IgD-negative memory B cell (primary cell): ENCODE results near the gene XRN2. TPM values are rescaled to one million over a fixed set of nuclear protein-coding genes. Genes with fewer than 3 reads are reported as not detected.
"Not testable (repeated sequence)": the region's sequence is repeated elsewhere in the genome, so short reads cannot be mapped to it uniquely, and the experiment has no call there.

Experiments used
- H3K27ac Mint-ChIP-seq, 3 donors: one replicate each; pipeline ENCODE4 v1.8.0; 2020 to 2022; ENCODE audit warnings: mild to moderate bottlenecking in 3 of 3, mixed read lengths in 3 of 3, moderate library complexity in 1 of 3
- H3K27me3 Mint-ChIP-seq: one replicate; pipeline ENCODE4 v1.8.0; 2021; ENCODE audit warnings: mixed read lengths
- H3K36me3 Mint-ChIP-seq: one replicate; pipeline ENCODE4 v1.8.0; 2020; ENCODE audit warnings: mild to moderate bottlenecking, mixed read lengths
- H3K4me1 Mint-ChIP-seq, 3 donors: one replicate each; pipeline ENCODE4 v1.8.0; 2020 to 2022; ENCODE audit warnings: mixed read lengths in 3 of 3, mild to moderate bottlenecking in 1 of 3
- H3K4me3 Mint-ChIP-seq, 4 donors: one replicate each; pipeline ENCODE4 v1.8.0; 2020 to 2022; ENCODE audit warnings: mild to moderate bottlenecking in 4 of 4, mixed read lengths in 4 of 4, moderate library complexity in 3 of 4
- H3K9me3 Mint-ChIP-seq, 3 donors: one replicate each; pipeline ENCODE4 v1.8.0; 2020 to 2021; ENCODE audit warnings: mixed read lengths in 3 of 3, mild to moderate bottlenecking in 1 of 3
- polyA plus RNA-seq: library from polyadenylated mRNA; unstranded; fragments of 300-500 nt; fragmentation: Illumina TruSeq; gene quantifications from one replicate; pipeline ENCODE4 v1.2.3, GENCODE V29; 2021

XRN2 gene
- polyA plus RNA-seq, 1 donor from 2014 or later = 48.4 TPM

GRCh38 chr20:21353236-21353635 lies 50.1 kb downstream of the XRN2 start:
- Mint-ChIP-seq H3K27me3 (no peaks in the 10 kb centered on the region), H3K4me3 (no peak overlapping the region), H3K27ac (no peak overlapping the region), H3K36me3 (peaks cover 7% of the 10 kb centered on the region), H3K9me3 (no peaks in the 10 kb centered on the region), H3K4me1 (no peaks in the 10 kb centered on the region)

GRCh38 chr20:21355981-21356380 lies 52.9 kb downstream of the XRN2 start:
- Mint-ChIP-seq H3K36me3 (peaks cover 2% of the 10 kb centered on the region), H3K27ac (no peak overlapping the region), H3K27me3 (no peaks in the 10 kb centered on the region), H3K9me3 (no peaks in the 10 kb centered on the region), H3K4me1 (peaks cover 0 to 2% (median 0%) of the 10 kb centered on the region in 3 donors), H3K4me3 (no peak overlapping the region)

DNA sequence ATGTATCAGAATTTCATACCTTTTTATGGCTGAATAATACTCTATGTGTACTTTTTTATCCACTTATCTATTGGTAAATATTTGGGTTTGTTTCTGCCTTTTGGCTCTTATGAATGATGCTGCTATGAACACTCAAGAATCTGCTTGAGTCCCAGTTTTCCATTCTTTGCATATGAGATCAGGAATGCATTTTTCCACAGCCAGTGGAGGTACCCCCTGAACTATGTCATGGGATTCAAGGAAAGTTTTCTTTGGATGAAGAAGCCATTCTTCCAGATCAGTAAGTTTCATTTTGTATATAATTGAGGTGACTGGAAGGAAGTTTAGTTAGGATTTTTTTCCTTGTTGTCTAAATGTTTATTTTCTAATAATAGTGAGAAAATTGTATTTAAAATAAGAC lies 53.3 kb downstream of the XRN2 start:
- no peaks in the 10 kb centered on the region for H3K27me3 Mint-ChIP-seq
- no peaks in the 10 kb centered on the region for H3K9me3 Mint-ChIP-seq
- no peak overlapping the region for H3K4me3 Mint-ChIP-seq
- H3K27ac Mint-ChIP-seq = no peak overlapping the region
- H3K4me1 Mint-ChIP-seq = peaks cover 0 to 2% (median 0%) of the 10 kb centered on the region in 3 donors
- peaks cover 4% of the 10 kb centered on the region for H3K36me3 Mint-ChIP-seq

GRCh38 chr20:21357844-21358243 lies 54.7 kb downstream of the XRN2 start:
- H3K27ac Mint-ChIP-seq = no peak overlapping the region
- peaks cover 9% of the 10 kb centered on the region for H3K36me3 Mint-ChIP-seq
- peaks cover 0 to 2% (median 0%) of the 10 kb centered on the region in 3 donors for H3K4me1 Mint-ChIP-seq
- no peak overlapping the region for H3K4me3 Mint-ChIP-seq
- H3K27me3 Mint-ChIP-seq = no peaks in the 10 kb centered on the region
- H3K9me3 Mint-ChIP-seq = no peaks in the 10 kb centered on the region

- H3K4me3 Mint-ChIP-seq = no peak overlapping the region
- H3K27me3 Mint-ChIP-seq = no peaks in the 10 kb centered on the region
- no peaks in the 10 kb centered on the region for H3K9me3 Mint-ChIP-seq
- peaks cover 11% of the 10 kb centered on the region for H3K36me3 Mint-ChIP-seq
- H3K4me1 Mint-ChIP-seq = peaks cover 0 to 2% (median 0%) of the 10 kb centered on the region in 3 donors
- peak overlapping the region in 1 of 3 donors; percentile 63 for H3K27ac Mint-ChIP-seq
These were observed 55.6 kb downstream of the XRN2 start for GRCh38 chr20:21358737-21359136.

DNA sequence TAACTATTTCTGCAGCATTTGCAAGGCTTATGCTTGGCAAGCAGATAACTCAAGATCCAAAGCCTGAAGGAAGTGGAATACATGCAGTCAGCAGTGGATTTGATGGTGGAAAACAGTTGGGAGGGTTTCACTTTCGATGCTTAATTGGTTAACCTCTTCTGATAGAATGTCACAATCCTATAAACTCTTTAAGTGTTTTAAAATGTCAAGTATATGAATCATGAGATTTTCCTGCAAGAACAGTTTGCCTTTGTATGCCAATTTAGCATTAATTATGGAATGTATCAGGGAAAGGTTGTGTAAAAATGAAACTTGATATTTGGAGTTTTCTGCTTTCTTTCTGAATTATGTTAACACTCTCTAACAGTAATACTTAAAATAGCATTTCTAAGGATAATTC lies 57.6 kb downstream of the XRN2 start:
- no peaks in the 10 kb centered on the region for H3K27me3 Mint-ChIP-seq
- peak overlapping the region in 1 of 3 donors; percentile 93 for H3K27ac Mint-ChIP-seq
- peaks cover 0 to 2% (median 0%) of the 10 kb centered on the region in 3 donors for H3K4me1 Mint-ChIP-seq
- no peak overlapping the region for H3K4me3 Mint-ChIP-seq
- peaks cover 11% of the 10 kb centered on the region for H3K36me3 Mint-ChIP-seq
- H3K9me3 Mint-ChIP-seq = no peaks in the 10 kb centered on the region

- Mint-ChIP-seq H3K4me1 (peaks cover 0 to 2% (median 0%) of the 10 kb centered on the region in 3 donors), H3K4me3 (no peak overlapping the region), H3K27me3 (no peaks in the 10 kb centered on the region), H3K27ac (no peak overlapping the region), H3K9me3 (no peaks in the 10 kb centered on the region), H3K36me3 (peaks cover 11% of the 10 kb centered on the region)
These were observed 58.1 kb downstream of the XRN2 start for GRCh38 chr20:21361266-21361665.

DNA sequence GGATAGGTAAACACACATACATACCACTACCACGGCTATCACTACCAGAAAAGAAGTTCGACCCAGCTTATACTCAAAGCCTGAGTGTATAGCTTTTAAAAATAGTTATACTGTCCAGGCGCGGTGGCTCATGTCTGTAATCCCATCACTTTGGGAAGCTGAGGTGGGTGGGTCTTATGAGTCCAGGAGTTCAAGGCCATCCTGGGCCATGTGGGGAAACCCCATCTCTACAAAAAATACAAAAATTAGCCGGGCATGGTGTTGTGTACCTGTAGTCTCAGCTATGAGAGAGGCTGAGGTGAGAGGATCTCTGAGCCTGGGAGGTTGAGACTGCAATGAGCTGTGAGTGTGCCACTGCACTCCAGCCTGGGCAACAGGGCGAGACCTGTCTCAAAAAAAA lies 61.3 kb downstream of the XRN2 start:
- Mint-ChIP-seq H3K9me3 (no peaks in the 10 kb centered on the region), H3K4me3 (no peak overlapping the region), H3K27ac (no peak overlapping the region), H3K27me3 (no peaks in the 10 kb centered on the region), H3K4me1 (peaks cover 0 to 2% (median 0%) of the 10 kb centered on the region in 3 donors), H3K36me3 (peaks cover 19% of the 10 kb centered on the region)

DNA sequence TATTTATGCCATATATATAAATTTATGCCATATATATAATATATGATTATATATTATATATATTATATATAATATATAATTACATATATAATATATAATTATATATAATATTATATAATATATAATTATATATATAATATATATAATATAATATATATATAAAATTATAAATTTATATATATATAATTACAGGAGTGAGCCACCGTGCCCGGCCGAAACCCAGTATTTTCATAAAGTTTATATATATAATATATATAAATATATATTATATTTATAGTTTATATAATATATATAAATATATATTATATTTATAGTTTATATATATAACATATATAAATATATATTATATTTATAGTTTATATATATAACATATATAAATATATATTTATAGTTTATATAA lies 62.6 kb downstream of the XRN2 start:
- Mint-ChIP-seq H3K4me3 (no peak overlapping the region), H3K9me3 (no peaks in the 10 kb centered on the region), H3K36me3 (peaks cover 17% of the 10 kb centered on the region), H3K4me1 (no peaks in the 10 kb centered on the region), H3K27me3 (no peaks in the 10 kb centered on the region), H3K27ac (no peak overlapping the region)

GRCh38 chr20:21366273-21366672 lies 63.1 kb downstream of the XRN2 start:
- not testable (repeated sequence) for H3K4me3 Mint-ChIP-seq, H3K9me3 Mint-ChIP-seq, H3K27ac Mint-ChIP-seq, H3K4me1 Mint-ChIP-seq, H3K27me3 Mint-ChIP-seq
- H3K36me3 Mint-ChIP-seq = peaks cover 15% of the 10 kb centered on the region

DNA sequence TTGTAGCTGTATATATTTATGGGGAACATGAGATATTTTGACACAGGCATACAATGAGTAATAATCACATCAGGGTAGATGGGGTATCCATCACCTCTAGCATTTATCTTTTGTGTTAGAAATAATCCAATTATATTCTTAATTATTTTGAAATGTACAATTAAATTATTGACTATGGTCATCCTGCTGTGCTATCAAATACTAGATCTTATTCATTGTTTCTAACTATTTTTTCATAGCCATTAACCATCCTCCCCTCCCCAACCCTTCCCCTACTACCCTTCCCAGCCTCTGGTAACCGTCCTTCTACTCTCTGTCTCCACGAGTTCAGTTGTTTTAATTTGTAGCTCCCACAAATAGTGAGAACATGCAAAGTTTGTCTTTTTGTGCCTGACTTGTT lies 65.7 kb downstream of the XRN2 start:
- H3K27me3 Mint-ChIP-seq = no peaks in the 10 kb centered on the region
- no peaks in the 10 kb centered on the region for H3K9me3 Mint-ChIP-seq
- H3K27ac Mint-ChIP-seq = peak overlapping the region in 1 of 3 donors; percentile 8
- H3K4me1 Mint-ChIP-seq = peaks cover 0 to 4% (median 2%) of the 10 kb centered on the region in 3 donors
- H3K4me3 Mint-ChIP-seq = no peak overlapping the region
- peaks cover 8% of the 10 kb centered on the region for H3K36me3 Mint-ChIP-seq

GRCh38 chr20:21371193-21371592 lies 68.1 kb downstream of the XRN2 start:
- H3K27me3 Mint-ChIP-seq = no peaks in the 10 kb centered on the region
- H3K4me3 Mint-ChIP-seq = no peak overlapping the region
- no peak overlapping the region for H3K27ac Mint-ChIP-seq
- H3K9me3 Mint-ChIP-seq = no peaks in the 10 kb centered on the region
- H3K4me1 Mint-ChIP-seq = peaks cover 2 to 4% (median 2%) of the 10 kb centered on the region in 3 donors
- peaks cover 8% of the 10 kb centered on the region for H3K36me3 Mint-ChIP-seq

- H3K4me3 Mint-ChIP-seq = no peak overlapping the region
- H3K27me3 Mint-ChIP-seq = no peaks in the 10 kb centered on the region
- no peak overlapping the region for H3K27ac Mint-ChIP-seq
- H3K36me3 Mint-ChIP-seq = peaks cover 4% of the 10 kb centered on the region
- H3K9me3 Mint-ChIP-seq = no peaks in the 10 kb centered on the region
- peaks cover 2 to 4% (median 2%) of the 10 kb centered on the region in 3 donors for H3K4me1 Mint-ChIP-seq
These were observed 68.9 kb downstream of the XRN2 start for GRCh38 chr20:21372016-21372415.

DNA sequence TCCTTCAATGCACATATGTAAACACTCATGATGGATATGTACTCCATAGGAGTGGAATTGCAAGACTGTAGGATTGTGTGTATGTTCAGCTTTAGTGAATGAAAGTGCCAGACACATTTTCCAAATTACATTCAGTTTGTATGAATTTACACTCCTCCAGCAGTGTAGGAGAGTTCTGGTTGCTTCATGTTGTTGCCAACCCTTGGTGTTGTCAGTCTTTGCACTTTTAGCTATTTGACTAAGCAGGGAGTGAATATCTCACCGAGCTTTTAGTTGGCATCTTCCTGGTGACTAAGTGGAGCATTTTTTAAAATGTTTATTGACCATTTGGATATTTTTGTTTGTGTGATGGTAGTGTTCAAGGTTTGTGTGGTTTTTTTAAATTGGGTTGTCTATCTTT lies 70.3 kb downstream of the XRN2 start:
- H3K4me3 Mint-ChIP-seq = peak overlapping the region in 1 of 4 donors; percentile 20
- no peaks in the 10 kb centered on the region for H3K36me3 Mint-ChIP-seq
- no peaks in the 10 kb centered on the region for H3K9me3 Mint-ChIP-seq
- peaks cover 2 to 4% (median 2%) of the 10 kb centered on the region in 3 donors for H3K4me1 Mint-ChIP-seq
- H3K27ac Mint-ChIP-seq = peak overlapping the region in 1 of 3 donors; percentile 28
- no peaks in the 10 kb centered on the region for H3K27me3 Mint-ChIP-seq

DNA sequence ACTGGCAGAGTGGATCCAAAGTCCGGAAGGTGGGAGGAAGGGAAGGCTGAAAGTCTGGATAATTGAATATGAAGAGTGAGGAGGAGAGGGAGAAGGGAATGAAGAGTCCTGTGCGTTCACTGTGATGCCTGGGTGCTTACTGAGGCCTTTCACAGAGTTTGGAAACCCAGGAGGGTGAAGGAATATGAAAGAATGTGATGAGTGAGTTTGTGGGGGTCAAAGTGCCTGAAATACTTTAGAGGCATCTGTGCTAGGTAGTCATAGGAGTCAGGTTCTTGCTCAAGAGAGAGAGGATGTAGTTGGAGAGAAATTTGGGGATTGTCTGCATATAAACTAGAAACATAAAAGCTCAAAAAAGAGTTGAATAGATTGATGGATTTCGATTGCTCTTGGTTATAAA lies 73.5 kb downstream of the XRN2 start:
- H3K36me3 Mint-ChIP-seq = peaks cover 3% of the 10 kb centered on the region
- no peak overlapping the region for H3K27ac Mint-ChIP-seq
- H3K9me3 Mint-ChIP-seq = no peaks in the 10 kb centered on the region
- H3K27me3 Mint-ChIP-seq = no peaks in the 10 kb centered on the region
- H3K4me3 Mint-ChIP-seq = no peak overlapping the region
- peaks cover 2 to 4% (median 2%) of the 10 kb centered on the region in 3 donors for H3K4me1 Mint-ChIP-seq

- Mint-ChIP-seq H3K9me3 (no peaks in the 10 kb centered on the region), H3K36me3 (peaks cover 3% of the 10 kb centered on the region), H3K27me3 (no peaks in the 10 kb centered on the region), H3K27ac (no peak overlapping the region), H3K4me3 (no peak overlapping the region), H3K4me1 (peaks cover 0 to 2% (median 0%) of the 10 kb centered on the region in 3 donors)
These were observed 74.6 kb downstream of the XRN2 start for GRCh38 chr20:21377701-21378100.

DNA sequence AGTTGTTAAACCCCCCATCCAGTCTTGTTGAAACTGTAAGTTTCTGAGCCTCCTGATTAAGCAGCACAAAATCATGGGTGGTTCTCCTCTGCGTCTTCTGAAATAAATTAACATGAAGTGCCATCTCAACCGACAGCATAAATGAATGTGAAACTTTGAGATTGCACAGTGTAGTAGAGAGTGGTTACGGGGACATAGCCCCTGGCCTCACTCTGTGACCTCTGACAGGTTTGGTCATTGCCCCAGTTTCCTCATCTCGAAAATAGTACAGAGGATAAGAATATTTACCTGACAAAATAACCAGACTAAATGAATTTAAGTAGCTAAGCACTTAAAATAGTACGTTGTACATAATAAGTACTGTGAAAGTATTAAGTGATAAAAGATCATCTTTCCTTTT lies 75.1 kb downstream of the XRN2 start:
- Mint-ChIP-seq H3K36me3 (peaks cover 3% of the 10 kb centered on the region), H3K4me1 (peaks cover 0 to 2% (median 0%) of the 10 kb centered on the region in 3 donors), H3K4me3 (no peak overlapping the region), H3K27me3 (no peaks in the 10 kb centered on the region), H3K27ac (no peak overlapping the region), H3K9me3 (no peaks in the 10 kb centered on the region)
